Measurements from ENCODE around the gene TIMM44. TPM values are rescaled to one million over a fixed set of nuclear protein-coding genes. Genes with fewer than 3 reads are reported as not detected.

TIMM44 gene
- total and polyA plus RNA-seq, 2 donors (not counting 3 experiments of a cell fraction or from before 2014, with no cell fraction given) = 61.5 to 64.3 TPM

- ChIA-PET POLR2A (no interaction called here), CTCF (interaction anchor here (0.7 kb wide), 1 partner anchor 571 kb away, joined by 4 read pairs; no protein-coding TSS in a partner anchor)
- Histone ChIP-seq H2AFZ (ENCODE audit: low read depth, low read length) (no peak overlapping the region), H3K27ac (ENCODE audit: insufficient read depth, low read depth, low read length) (no peak overlapping the region), H3K9me3 (replicated peaks; ENCODE audit: control insufficient read depth, insufficient read depth, low read length) (no peaks in the 10 kb centered on the region), H3K4me1 (ENCODE audit: control insufficient read depth, extremely low read depth, insufficient read depth, low read length) (no peaks in the 10 kb centered on the region), H3K9ac (replicated peaks; ENCODE audit: extremely low read depth, insufficient read depth, low read length) (no peak overlapping the region), H4K20me1 (replicated peaks; ENCODE audit: control insufficient read depth, extremely low read depth, insufficient read depth, low read length) (no peaks in the 10 kb centered on the region), H3K79me2 (ENCODE audit: control insufficient read depth, insufficient read depth, low read length) (no peaks in the 10 kb centered on the region), H3K4me2 (ENCODE audit: insufficient read depth, low read length) (no peak overlapping the region), H3K27me3 (ENCODE audit: control insufficient read depth in 2 of 2, insufficient read depth in 2 of 2, low read length in 2 of 2) (no peaks in the 10 kb centered on the region), H3K36me3 (ENCODE audit: control insufficient read depth in 2 of 2, extremely low read depth in 1 of 2, insufficient read depth in 2 of 2, low read length in 2 of 2) (peaks cover 10 to 58% of the 10 kb centered on the region in 2 experiments), H3K4me3 (replicated peaks in 1 of 3; ENCODE audit: insufficient read depth in 1 of 3, low read depth in 1 of 3, low read length in 3 of 3) (no peak overlapping the region), H3K9me1 (replicated peaks; ENCODE audit: control insufficient read depth, extremely low read depth, insufficient read depth, low read length) (no peaks in the 10 kb centered on the region)
- no peak for DNase-seq (ENCODE audit: low read depth, low spot score)
- dilution Hi-C loops (cut with MboI; ENCODE audit: extremely low pct_ligation_motif_present, low sequenced_read_pairs) (no loop called here), intact Hi-C loops (cut with micrococcal nuclease) (no loop called here)
- TF ChIP-seq JUN (IDR thresholded peaks at IDR 0.05; ENCODE audit: borderline replicate concordance, insufficient read depth, insufficient read length, low read depth) = no peak
- FAIRE-seq = no peak
- BruUV-seq (replicated peaks) = no TSS peak
These were observed 8.7 kb downstream of the TIMM44 start for GRCh38 chr19:7934766-7935165.

- Histone ChIP-seq H4K20me1 (replicated peaks; ENCODE audit: control insufficient read depth, extremely low read depth, insufficient read depth, low read length) (no peaks in the 10 kb centered on the region), H3K79me2 (ENCODE audit: control insufficient read depth, insufficient read depth, low read length) (no peaks in the 10 kb centered on the region), H3K36me3 (ENCODE audit: control insufficient read depth in 2 of 2, extremely low read depth in 1 of 2, insufficient read depth in 2 of 2, low read length in 2 of 2) (peaks cover 10 to 58% of the 10 kb centered on the region in 2 experiments), H2AFZ (ENCODE audit: low read depth, low read length) (no peak overlapping the region), H3K4me1 (ENCODE audit: control insufficient read depth, extremely low read depth, insufficient read depth, low read length) (peaks cover 3% of the 10 kb centered on the region), H3K9me3 (replicated peaks; ENCODE audit: control insufficient read depth, insufficient read depth, low read length) (no peaks in the 10 kb centered on the region), H3K4me2 (ENCODE audit: insufficient read depth, low read length) (no peak overlapping the region), H3K27ac (ENCODE audit: insufficient read depth, low read depth, low read length) (no peak overlapping the region), H3K27me3 (ENCODE audit: control insufficient read depth in 2 of 2, insufficient read depth in 2 of 2, low read length in 2 of 2) (no peaks in the 10 kb centered on the region), H3K4me3 (replicated peaks in 1 of 3; ENCODE audit: insufficient read depth in 1 of 3, low read depth in 1 of 3, low read length in 3 of 3) (no peak overlapping the region), H3K9ac (replicated peaks; ENCODE audit: extremely low read depth, insufficient read depth, low read length) (no peak overlapping the region), H3K9me1 (replicated peaks; ENCODE audit: control insufficient read depth, extremely low read depth, insufficient read depth, low read length) (no peaks in the 10 kb centered on the region)
- ChIA-PET POLR2A (no interaction called here), CTCF (no interaction called here)
- BruUV-seq (replicated peaks) = no TSS peak
- dilution Hi-C loops (cut with MboI; ENCODE audit: extremely low pct_ligation_motif_present, low sequenced_read_pairs) = no loop called here
- DNase-seq (ENCODE audit: low read depth, low spot score) = no peak
- TF ChIP-seq POLR2AphosphoS5 (IDR thresholded peaks at IDR 0.05; ENCODE audit: insufficient read depth, low read depth, low read length) = no peak
- no peak for TF ChIP-seq EZH2 (IDR thresholded peaks at IDR 0.05; ENCODE audit: borderline replicate concordance, low read depth, low read length, severe bottlenecking)
- no peak for TF ChIP-seq CTCF (IDR thresholded peaks at IDR 0.05; ENCODE audit: extremely low read depth in 1 of 2, insufficient read depth in 1 of 2, low read depth in 1 of 2, low read length in 2 of 2)
- no peak for TF ChIP-seq GATA2 (IDR thresholded peaks at IDR 0.05; ENCODE audit: insufficient read depth, insufficient read length, low read depth, low read length)
- no peak for TF ChIP-seq MAX (IDR thresholded peaks at IDR 0.05; ENCODE audit: insufficient read depth, insufficient read length)
- no peak for TF ChIP-seq POLR2A (IDR thresholded peaks at IDR 0.05; ENCODE audit: low read depth, low read length)
- no peak for TF ChIP-seq MYC (IDR thresholded peaks at IDR 0.05; ENCODE audit: low read depth, low read length)
- TF ChIP-seq JUN (IDR thresholded peaks at IDR 0.05; ENCODE audit: borderline replicate concordance, insufficient read depth, insufficient read length, low read depth) = no peak
- no peak for TF ChIP-seq FOS (IDR thresholded peaks at IDR 0.05; ENCODE audit: borderline replicate concordance, insufficient read depth, low read length)
- FAIRE-seq = no peak
- intact Hi-C loops (cut with micrococcal nuclease) = no loop called here
These were observed 9.4 kb downstream of the TIMM44 start for GRCh38 chr19:7933828-7934725.
